IMR-90 (cell line): ENCODE measurements around the gene MTA2. TPM values are rescaled to one million over a fixed set of nuclear protein-coding genes. Genes with fewer than 3 reads are reported as not detected.

Experiments used
- ATAC-seq: fragments of 200-7000 bp; cut with Tn5 transposase; 2 replicates; pipeline ENCODE4 v1.9.1; 2020; ENCODE audit warnings: low read depth, mild to moderate bottlenecking, moderate library complexity
- BruUV-seq: library from RNA; stranded (reverse); fragments of 400-500 nt; replicated peaks from 2 replicates; lab custom pipeline; 2021; lab: Mats Ljungman, UMichigan
- CTCF ChIA-PET: fragments of 300-600 bp; formaldehyde crosslinking; extraction: SDS; loops from one replicate; lab custom pipeline; 2021; ENCODE audit warnings: antibody characterized with exemption; lab: Yijun Ruan, JAX
- POLR2A ChIA-PET: fragments of 300-600 bp; sonication (Branson Sonifier 250); formaldehyde crosslinking; loops from one replicate; lab custom pipeline; 2022; ENCODE audit warnings: antibody characterized with exemption; ENCODE audit not compliant: unreplicated experiment; lab: Charles Lee
- DNase-seq: peaks from one replicate; pipeline ENCODE4 v3.0.0; 2013
- H2AFZ ChIP-seq: replicated peaks from 2 replicates; pipeline ENCODE3; 2013; ENCODE audit warnings: low read length, mild to moderate bottlenecking; ENCODE audit not compliant: poor library complexity
- H2AK5ac ChIP-seq: 2 replicates; pipeline ENCODE4 v1.6.1; 2013; ENCODE audit warnings: low read depth, low read length, inconsistent platforms
- H2AK9ac ChIP-seq: replicated peaks from 2 replicates; pipeline ENCODE3; 2013; ENCODE audit warnings: mild to moderate bottlenecking, low read depth, low read length, moderate library complexity; ENCODE audit not compliant: poor library complexity
- H2BK120ac ChIP-seq: 2 replicates; pipeline ENCODE4 v1.6.1; 2013; ENCODE audit warnings: low read depth, low read length, inconsistent platforms
- H2BK15ac ChIP-seq: 3 replicates; pipeline ENCODE4 v1.6.1; 2013; ENCODE audit warnings: low read depth, low read length, inconsistent platforms
- H2BK20ac ChIP-seq: 2 replicates; pipeline ENCODE4 v1.6.1; 2013; ENCODE audit warnings: low read depth, mild to moderate bottlenecking, inconsistent platforms, low read length, moderate library complexity
- H2BK5ac ChIP-seq: 2 replicates; pipeline ENCODE4 v1.6.1; 2013; ENCODE audit warnings: mild to moderate bottlenecking, low read depth, low read length, inconsistent platforms; ENCODE audit not compliant: poor library complexity, severe bottlenecking
- H3K14ac ChIP-seq: replicated peaks from 2 replicates; pipeline ENCODE4 v1.6.1; 2013; ENCODE audit warnings: low read depth, low read length, inconsistent platforms
- H3K18ac ChIP-seq: 2 replicates; pipeline ENCODE4 v1.6.1; 2013; ENCODE audit warnings: low read depth, low read length, control low read depth
- H3K23ac ChIP-seq: 2 replicates; pipeline ENCODE4 v1.6.1; 2013; ENCODE audit warnings: low read depth, low read length, inconsistent platforms
- H3K27ac ChIP-seq: 2 replicates; pipeline ENCODE4 v1.5.1; 2013; ENCODE audit warnings: mild to moderate bottlenecking, control low read depth, low read length; ENCODE audit not compliant: insufficient read depth
- H3K27me3 ChIP-seq: 2 replicates; pipeline ENCODE4 v1.6.1; 2013; ENCODE audit warnings: low read length; ENCODE audit not compliant: control insufficient read depth, insufficient read depth
- H3K36me3 ChIP-seq: 2 replicates; pipeline ENCODE4 v1.6.1; 2013; ENCODE audit warnings: low read length, mixed read lengths; ENCODE audit not compliant: control insufficient read depth, insufficient read depth
- H3K4ac ChIP-seq: 2 replicates; pipeline ENCODE4 v1.6.1; 2013; ENCODE audit warnings: low read depth, low read length, inconsistent platforms
- H3K4me1 ChIP-seq: 2 replicates; pipeline ENCODE4 v1.6.1; 2013; ENCODE audit warnings: low read length, mixed read lengths; ENCODE audit not compliant: control insufficient read depth, insufficient read depth
- H3K4me2 ChIP-seq: 2 replicates; pipeline ENCODE4 v1.6.1; 2013; ENCODE audit warnings: low read depth, mild to moderate bottlenecking, control low read depth, low read length, moderate library complexity
- H3K4me3 ChIP-seq: 2 replicates; pipeline ENCODE4 v1.5.1; 2013; ENCODE audit warnings: low read depth, mild to moderate bottlenecking, control low read depth, low read length, moderate library complexity; ENCODE audit not compliant: insufficient read depth
- H3K56ac ChIP-seq: 2 replicates; pipeline ENCODE4 v1.6.1; 2013; ENCODE audit warnings: low read length, inconsistent platforms; ENCODE audit not compliant: insufficient read depth; ENCODE audit errors: extremely low read depth
- H3K79me1 ChIP-seq, 2 experiments: 2 replicates each; pipeline ENCODE4 v1.6.1; 2013; ENCODE audit warnings: low read length in 2 of 2, inconsistent platforms in 1 of 2, low read depth in 1 of 2
- H3K9ac ChIP-seq: 2 replicates; pipeline ENCODE4 v1.6.1; 2013; ENCODE audit warnings: low read depth, low read length, control low read depth
- H3K9me1 ChIP-seq: 2 replicates; pipeline ENCODE4 v1.6.1; 2013; ENCODE audit warnings: low read length, inconsistent platforms; ENCODE audit not compliant: insufficient read depth
- H3K9me3 ChIP-seq: 2 replicates; pipeline ENCODE4 v1.6.1; 2013; ENCODE audit warnings: low read length; ENCODE audit not compliant: control insufficient read depth, insufficient read depth
- H4K20me1 ChIP-seq: 2 replicates; pipeline ENCODE4 v1.6.1; 2013; ENCODE audit warnings: low read length, inconsistent platforms; ENCODE audit not compliant: insufficient read depth
- H4K5ac ChIP-seq: 2 replicates; pipeline ENCODE4 v1.6.1; 2013; ENCODE audit warnings: mild to moderate bottlenecking, low read depth, low read length, control low read depth
- H4K8ac ChIP-seq, 2 experiments: 2 replicates each; pipeline ENCODE4 v1.6.1; 2013; ENCODE audit warnings: low read depth in 2 of 2, low read length in 2 of 2, control low read depth in 1 of 2, inconsistent platforms in 1 of 2
- H4K91ac ChIP-seq: 2 replicates; pipeline ENCODE4 v1.6.1; 2013; ENCODE audit warnings: low read depth, low read length, inconsistent platforms; ENCODE audit not compliant: insufficient read depth
- ELK1 ChIP-seq: fragments of 150-350 bp; IDR thresholded peaks from 2 replicates; pipeline ENCODE4 v1.6.1; 2016; ENCODE audit warnings: low read depth, mild to moderate bottlenecking, low read length, moderate library complexity, borderline replicate concordance
- MAFK ChIP-seq: IDR thresholded peaks from 2 replicates; pipeline ENCODE4 v1.6.1; 2012; ENCODE audit warnings: low read depth, low read length, improper control_type of control experiment
- MXI1 ChIP-seq: IDR thresholded peaks from 2 replicates; pipeline ENCODE4 v1.6.1; 2012; ENCODE audit warnings: low read depth, mild to moderate bottlenecking, low read length, moderate library complexity, borderline replicate concordance
- RFX5 ChIP-seq: IDR thresholded peaks from 2 replicates; pipeline ENCODE4 v1.8.0; 2012; ENCODE audit warnings: low read depth, mild to moderate bottlenecking, low read length, moderate library complexity
- SMC3 ChIP-seq: fragments of 150-350 bp; IDR thresholded peaks from 2 replicates; pipeline ENCODE4 v1.6.1; 2016; ENCODE audit warnings: low read depth, mild to moderate bottlenecking, antibody characterized with exemption, low read length, moderate library complexity
- USF2 ChIP-seq: fragments of 150-350 bp; IDR thresholded peaks from 2 replicates; pipeline ENCODE4 v1.6.1; 2017; ENCODE audit warnings: mild to moderate bottlenecking, antibody characterized with exemption, low read length, low read depth
- WGBS, 2 experiments: methylation state at CpG; one replicate each; pipeline versions ENCODE4 v1.1.5 to v1.1.7; 2013; ENCODE audit warnings: missing lambda C conversion rate in 2 of 2; ENCODE audit not compliant: insufficient read length in 1 of 2; ENCODE audit errors: extremely low coverage in 2 of 2; 5-methylcytosine and 5-hydroxymethylcytosine counted together
- dilution Hi-C: fragments of 300-500 bp; cut with HindIII; formaldehyde crosslinking; loops from one replicate; pipeline ENCODE4 v1.14.3; 2018; ENCODE audit warnings: low sequenced_read_pairs; ENCODE audit not compliant: unreplicated experiment
- in situ Hi-C: fragments of 300-500 bp; cut with MboI; formaldehyde crosslinking; loops from 3 replicates; pipeline ENCODE4 v1.14.3; 2019; ENCODE audit warnings: low sequenced_read_pairs, inconsistent platforms, mixed read lengths
- intact Hi-C: fragments of 100-400 bp; cut with micrococcal nuclease; formaldehyde crosslinking; loops from 2 replicates; pipeline ENCODE4 v1.10.0; 2022
- polyA plus RNA-seq, 3 experiments: library from polyadenylated mRNA; depleted of rRNA; stranded (reverse); fragments of >200 nt; gene quantifications; 2 replicates each; pipeline ENCODE4 v1.2.3, GENCODE V29; 2012; ENCODE audit warnings: low replicate concordance in 1 of 3
- total RNA-seq: library from RNA; depleted of rRNA; stranded (reverse); fragments of >200 nt; gene quantifications from 2 replicates; pipeline ENCODE4 v1.2.3, GENCODE V29; 2012

Gene MTA2
- total and polyA plus RNA-seq, 2 of the 4 experiments (the other 2 are of a cell fraction), result 34.8 to 136 TPM

DNA sequence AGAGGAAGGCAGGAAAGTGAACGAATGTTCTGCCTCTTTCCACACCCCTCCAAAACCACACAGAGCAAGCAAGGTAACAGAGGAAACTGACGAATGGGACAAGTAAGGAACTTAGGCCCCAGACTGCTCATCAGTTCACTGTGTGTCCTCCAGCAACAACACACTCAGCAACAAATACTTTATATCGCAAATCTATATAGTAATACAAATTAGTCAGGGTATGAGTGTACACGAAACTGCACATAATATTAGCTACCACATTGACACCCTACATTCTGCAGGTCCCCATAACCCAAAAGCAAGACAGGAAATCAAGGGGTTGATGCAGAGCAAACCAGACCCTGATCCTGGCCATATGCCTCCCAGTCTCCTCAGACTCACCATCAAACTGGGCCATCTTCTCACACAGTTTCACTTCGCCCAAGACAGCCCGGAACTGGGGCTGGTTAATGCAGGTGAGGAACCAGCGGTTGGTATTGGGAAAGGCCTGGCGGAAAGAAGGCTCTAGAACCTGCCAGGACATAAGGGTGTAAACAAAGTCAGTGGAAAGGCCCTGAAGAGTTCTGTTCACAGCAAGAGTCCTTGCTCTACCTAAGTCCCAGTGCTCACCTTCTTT, 34.5 kb downstream of the MTA2 start:
- in situ Hi-C loops, result no loop called here

More for the DNA sequence above, 34.5 kb downstream of the MTA2 start:
- Histone ChIP-seq H2AK5ac (no peak overlapping the region), H3K79me1 (peaks cover 13 to 49% of the 10 kb centered on the region in 2 experiments; a peak in 3 of 4 replicates), H3K14ac (no peak overlapping the region), H2BK20ac (no peak overlapping the region), H3K23ac (no peak overlapping the region), H2AK9ac (no peak overlapping the region), H4K20me1 (peaks cover 61% of the 10 kb centered on the region), H3K9ac (no peak overlapping the region), H2BK5ac (no peak overlapping the region), H4K5ac (no peak overlapping the region), H3K27me3 (no peaks in the 10 kb centered on the region), H3K4ac (no peak overlapping the region), H3K4me3 (no peak overlapping the region), H3K9me1 (peaks cover 3% of the 10 kb centered on the region; the same call in 1 of the 2 replicates), H2AFZ (no peak overlapping the region), H3K4me2 (no peak overlapping the region), H4K91ac (no peak overlapping the region), H3K36me3 (peaks cover 64% of the 10 kb centered on the region), H3K56ac (no peak overlapping the region), H3K4me1 (peaks cover 2% of the 10 kb centered on the region; the same call in 1 of the 2 replicates), H3K9me3 (no peaks in the 10 kb centered on the region), H3K18ac (no peak overlapping the region), H2BK120ac (no peak overlapping the region), H4K8ac (no peak overlapping the region), H2BK15ac (no peak overlapping the region), H3K27ac (no peak overlapping the region)
- ATAC-seq, result no peak
- intact Hi-C loops, result no loop called here
- ChIA-PET CTCF (no interaction called here), POLR2A (no interaction called here)
- no peak for DNase-seq
- no peak for TF ChIP-seq USF2
- no peak for TF ChIP-seq SMC3
- no peak for TF ChIP-seq ELK1
- TF ChIP-seq MXI1, result no peak
- no peak for TF ChIP-seq MAFK
- no peak for TF ChIP-seq RFX5
- dilution Hi-C loops, result no loop called here
- BruUV-seq, result no TSS peak
- 100% methylated on average over 2 of the region's 8 CpGs; no CpG with 5 or more reads in 1 of the 2 experiments for WGBS, 2 experiments
